Bronchial epithelial cell (primary cell): ENCODE data around the gene GPR32. TPM values are rescaled to one million over a fixed set of nuclear protein-coding genes. Genes with fewer than 3 reads are reported as not detected.

Source experiments
- DNase-seq: peaks from one replicate; pipeline ENCODE4 v3.0.0-alpha.2; 2010; ENCODE audit warnings: low read depth
- FAIRE-seq: peaks from 2 replicates; lab custom pipeline; 2011; peaks lifted over from hg19 to GRCh38; lab: Jason Lieb, UNC
- H3K27me3 ChIP-seq: 2 replicates; pipeline ENCODE4 v1.5.1; 2011; ENCODE audit warnings: low read length; ENCODE audit not compliant: control insufficient read depth, insufficient read depth
- H3K36me3 ChIP-seq: 2 replicates; pipeline ENCODE4 v1.5.1; 2011; ENCODE audit warnings: low read length; ENCODE audit not compliant: control insufficient read depth, insufficient read depth
- H3K4me3 ChIP-seq: 2 replicates; pipeline ENCODE4 v1.5.1; 2011; ENCODE audit warnings: mild to moderate bottlenecking, low read depth, low read length, control low read depth
- total RNA-seq: library from RNA; depleted of rRNA; stranded (reverse); fragments of >200 nt; gene quantifications from 2 replicates; pipeline ENCODE4 v1.2.1, GENCODE V29; 2014
- TF ChIP-seq, protein P1 (sequence below): IDR thresholded peaks from 2 replicates; pipeline ENCODE4 v1.5.1; 2011; ENCODE audit warnings: mild to moderate bottlenecking, moderate library complexity, low read length, control low read depth, inconsistent platforms; ENCODE audit not compliant: insufficient read depth, severe bottlenecking

GPR32 gene
- total RNA-seq, 1 donor from 2014 or later: not detected

DNA sequence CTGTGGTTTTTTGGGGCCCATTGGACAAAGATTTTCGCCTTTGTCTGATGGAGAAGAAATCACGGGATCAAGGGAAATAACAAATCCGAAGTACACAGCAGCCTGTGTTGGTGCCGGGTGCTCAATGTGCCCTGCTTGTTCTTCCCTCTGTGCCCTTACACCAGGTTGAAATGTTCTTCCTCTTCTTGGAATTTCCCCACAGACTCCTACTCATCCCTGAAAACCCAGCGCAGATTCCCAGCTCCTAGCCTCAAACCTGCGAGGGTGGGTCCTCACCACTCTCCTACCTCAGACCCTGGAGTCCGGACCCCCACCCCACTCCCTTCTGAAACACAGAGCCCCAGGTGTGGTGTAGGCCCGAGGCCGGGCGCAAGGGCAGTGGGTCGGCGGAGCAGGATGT, 15.1 kb downstream of the GPR32 start:
- no peaks in the 10 kb centered on the region for H3K27me3 ChIP-seq
- FAIRE-seq (no peak), DNase-seq (no peak)
- TF ChIP-seq, protein P1, sequence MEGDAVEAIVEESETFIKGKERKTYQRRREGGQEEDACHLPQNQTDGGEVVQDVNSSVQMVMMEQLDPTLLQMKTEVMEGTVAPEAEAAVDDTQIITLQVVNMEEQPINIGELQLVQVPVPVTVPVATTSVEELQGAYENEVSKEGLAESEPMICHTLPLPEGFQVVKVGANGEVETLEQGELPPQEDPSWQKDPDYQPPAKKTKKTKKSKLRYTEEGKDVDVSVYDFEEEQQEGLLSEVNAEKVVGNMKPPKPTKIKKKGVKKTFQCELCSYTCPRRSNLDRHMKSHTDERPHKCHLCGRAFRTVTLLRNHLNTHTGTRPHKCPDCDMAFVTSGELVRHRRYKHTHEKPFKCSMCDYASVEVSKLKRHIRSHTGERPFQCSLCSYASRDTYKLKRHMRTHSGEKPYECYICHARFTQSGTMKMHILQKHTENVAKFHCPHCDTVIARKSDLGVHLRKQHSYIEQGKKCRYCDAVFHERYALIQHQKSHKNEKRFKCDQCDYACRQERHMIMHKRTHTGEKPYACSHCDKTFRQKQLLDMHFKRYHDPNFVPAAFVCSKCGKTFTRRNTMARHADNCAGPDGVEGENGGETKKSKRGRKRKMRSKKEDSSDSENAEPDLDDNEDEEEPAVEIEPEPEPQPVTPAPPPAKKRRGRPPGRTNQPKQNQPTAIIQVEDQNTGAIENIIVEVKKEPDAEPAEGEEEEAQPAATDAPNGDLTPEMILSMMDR: no peak
- H3K36me3 ChIP-seq: no peaks in the 10 kb centered on the region
- H3K4me3 ChIP-seq: no peak overlapping the region

DNA sequence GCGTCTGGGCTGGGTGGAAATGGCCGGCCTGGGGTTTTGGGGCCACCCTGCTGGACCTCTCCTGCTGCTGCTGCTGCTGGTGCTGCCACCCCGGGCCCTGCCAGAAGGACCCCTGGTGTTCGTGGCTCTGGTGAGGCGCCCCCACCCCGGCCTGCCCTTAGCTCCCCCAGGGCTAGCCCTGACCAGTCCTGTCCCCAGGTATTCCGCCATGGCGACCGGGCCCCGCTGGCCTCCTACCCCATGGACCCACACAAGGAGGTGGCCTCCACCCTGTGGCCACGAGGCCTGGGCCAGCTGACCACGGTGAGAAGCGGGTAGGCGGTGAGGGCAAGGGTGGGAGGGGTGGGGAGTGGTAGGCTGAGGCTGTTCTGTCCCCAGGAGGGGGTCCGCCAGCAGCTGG, 20.1 kb downstream of the GPR32 start, which contains the start of gene ACP4:
Gene ACP4, plus strand, starts transcription at position 20 of the 400 bp plus-strand sequence. Its CDS starts 0 bp downstream, at position 20.
- no peaks in the 10 kb centered on the region for H3K27me3 ChIP-seq
- no peaks in the 10 kb centered on the region for H3K36me3 ChIP-seq
- H3K4me3 ChIP-seq: no peak within 1 kb of the TSS
- TF ChIP-seq, protein P1: no peak
- FAIRE-seq (no peak), DNase-seq (no peak)

DNA sequence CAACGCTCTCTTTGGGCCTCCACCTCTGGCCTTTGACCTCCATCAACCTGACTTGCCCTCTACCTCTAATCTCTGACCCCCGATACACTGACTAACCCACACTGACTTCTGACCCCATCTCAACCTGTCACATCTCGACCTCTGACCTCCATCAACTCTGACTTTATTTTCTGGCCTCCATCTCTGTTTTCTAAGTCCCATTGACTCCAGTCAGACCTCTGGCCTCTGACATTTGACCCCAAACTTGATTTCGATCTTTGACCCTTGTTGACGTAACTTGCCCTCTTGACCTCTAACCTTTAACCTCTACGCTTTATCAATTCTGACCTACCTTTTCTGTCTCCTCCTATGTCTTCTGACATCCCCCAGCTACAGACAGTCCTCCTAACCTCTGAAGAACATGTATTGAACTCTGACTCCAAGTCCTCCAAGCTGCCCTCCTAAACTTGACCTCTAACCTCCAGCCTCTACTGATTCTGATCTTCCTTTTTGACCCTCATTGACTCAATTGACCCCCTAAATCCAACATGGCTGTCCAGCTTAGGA, 20.7 kb downstream of the GPR32 start:
- TF ChIP-seq, protein P1: no peak
- DNase-seq (no peak), FAIRE-seq (no peak)
- no peaks in the 10 kb centered on the region for H3K27me3 ChIP-seq
- no peaks in the 10 kb centered on the region for H3K36me3 ChIP-seq
- no peak overlapping the region for H3K4me3 ChIP-seq

DNA sequence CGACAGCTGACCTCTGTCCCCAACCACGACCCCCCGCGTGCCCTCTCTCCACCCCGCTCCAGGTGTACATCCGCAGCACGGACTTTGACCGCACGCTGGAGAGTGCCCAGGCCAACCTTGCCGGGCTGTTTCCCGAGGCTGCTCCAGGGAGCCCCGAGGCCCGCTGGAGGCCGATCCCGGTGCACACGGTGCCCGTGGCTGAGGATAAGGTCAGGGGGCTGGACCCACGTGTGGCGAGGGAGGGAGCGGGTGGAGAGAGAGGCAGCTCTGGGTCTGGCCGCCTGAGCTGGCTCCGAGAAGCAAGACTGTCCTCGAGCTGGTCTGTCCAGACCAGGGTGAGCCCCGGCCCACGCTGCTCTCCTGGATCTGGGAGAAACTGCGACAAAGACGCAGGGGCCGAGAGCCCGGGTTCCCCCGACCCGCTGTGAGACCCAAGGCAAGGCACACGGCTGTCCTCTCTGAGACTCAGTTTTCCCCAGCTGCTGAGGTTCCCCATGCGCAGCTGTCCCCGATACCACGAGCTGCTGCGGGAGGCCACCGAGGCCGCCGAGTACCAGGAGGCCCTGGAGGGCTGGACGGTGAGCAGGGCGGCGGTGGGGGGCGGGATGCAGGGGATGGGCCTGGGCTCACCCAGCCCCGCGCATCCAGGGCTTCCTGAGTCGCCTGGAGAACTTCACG, 21.5 kb downstream of the GPR32 start:
- Histone ChIP-seq H3K4me3 (no peak overlapping the region), H3K27me3 (no peaks in the 10 kb centered on the region)
- no peak for FAIRE-seq

DNA sequence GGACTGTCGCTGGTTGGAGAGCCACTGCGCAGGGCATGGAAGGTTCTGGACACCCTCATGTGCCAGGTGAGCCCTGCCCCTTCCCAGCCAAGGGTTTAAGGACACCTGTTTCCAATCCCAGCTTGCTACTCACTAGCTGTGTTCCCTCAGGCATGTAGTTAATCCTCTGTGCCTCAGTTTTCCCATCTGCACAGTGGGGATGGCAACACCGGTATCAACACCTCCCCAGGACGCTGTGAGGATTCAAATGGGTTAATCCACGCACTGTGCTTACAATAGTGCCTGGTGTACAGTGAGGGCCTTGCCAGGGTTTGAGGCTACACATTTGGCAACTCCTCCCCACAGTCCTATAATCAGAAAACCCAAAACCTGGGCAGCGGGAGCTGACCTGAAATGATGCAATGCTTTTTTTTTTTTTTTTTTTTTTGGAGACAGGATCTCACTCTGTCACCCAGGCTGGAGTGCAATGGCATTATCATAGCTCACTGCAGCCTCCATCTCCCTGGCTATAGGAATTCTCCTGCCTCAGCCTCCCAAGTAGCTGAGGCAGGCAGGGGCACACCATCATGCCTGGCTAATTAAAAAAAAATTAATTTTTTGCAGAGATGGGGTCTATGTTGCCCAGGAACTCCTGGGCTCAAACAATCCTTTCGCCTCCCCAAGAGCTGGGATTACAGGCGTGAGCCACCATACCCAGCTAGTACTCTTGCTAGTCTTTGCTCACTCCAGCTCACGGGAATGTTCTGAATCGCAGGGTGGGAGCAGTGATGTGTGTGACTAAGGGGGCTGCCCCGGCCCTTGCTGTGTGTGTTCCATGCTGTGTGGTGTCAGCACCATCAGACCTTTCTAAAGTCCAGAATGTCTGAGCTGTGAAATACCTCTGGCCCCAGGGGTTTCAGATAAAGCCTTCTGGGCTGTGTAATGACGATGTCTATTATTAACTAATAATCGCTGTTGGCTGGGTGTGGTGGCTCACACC, 22.3 kb downstream of the GPR32 start:
- peaks cover under 1% of the 10 kb centered on the region for H3K36me3 ChIP-seq
- TF ChIP-seq, protein P1: no peak
- H3K4me3 ChIP-seq: no peak overlapping the region
- H3K27me3 ChIP-seq: no peaks in the 10 kb centered on the region
- DNase-seq (no peak), FAIRE-seq (no peak)

More for the DNA sequence above, 21.5 kb downstream of the GPR32 start:
- no peak for DNase-seq
- TF ChIP-seq, protein P1: no peak
- H3K36me3 ChIP-seq: no peaks in the 10 kb centered on the region
